Posterior vena cava (tissue), 2 donors: ENCODE measurements around the gene GPR179. TPM values are rescaled to one million over a fixed set of nuclear protein-coding genes. Genes with fewer than 3 reads are reported as not detected.

Source experiments
- DNase-seq: peaks from one replicate; pipeline ENCODE4 v3.0.0-alpha.2; 2020; ENCODE audit warnings: low spot score
- intact Hi-C, 2 donors: fragments of 100-400 bp; cut with DNase I; formaldehyde crosslinking; loops; one replicate each; pipeline versions ENCODE4 v1.14.1 to v1.14.2; 2022 to 2023
- total RNA-seq, 2 donors: library from RNA; stranded (reverse); fragmentation: NEBNext Ultra II Directional; extraction: Animal tissue kit (Norgen Biotek cat#: 25700); gene quantifications; one replicate each; pipeline ENCODE4 v1.2.1, GENCODE V29; 2021
- donor health status: DM: yes; HTN: yes; CAD: no.
- donor health status: DM: yes; HTN: yes; CAD: no.

The GPR179 gene
- total RNA-seq, 2 donors from 2014 or later: 0.05 TPM; not detected in 1

DNA sequence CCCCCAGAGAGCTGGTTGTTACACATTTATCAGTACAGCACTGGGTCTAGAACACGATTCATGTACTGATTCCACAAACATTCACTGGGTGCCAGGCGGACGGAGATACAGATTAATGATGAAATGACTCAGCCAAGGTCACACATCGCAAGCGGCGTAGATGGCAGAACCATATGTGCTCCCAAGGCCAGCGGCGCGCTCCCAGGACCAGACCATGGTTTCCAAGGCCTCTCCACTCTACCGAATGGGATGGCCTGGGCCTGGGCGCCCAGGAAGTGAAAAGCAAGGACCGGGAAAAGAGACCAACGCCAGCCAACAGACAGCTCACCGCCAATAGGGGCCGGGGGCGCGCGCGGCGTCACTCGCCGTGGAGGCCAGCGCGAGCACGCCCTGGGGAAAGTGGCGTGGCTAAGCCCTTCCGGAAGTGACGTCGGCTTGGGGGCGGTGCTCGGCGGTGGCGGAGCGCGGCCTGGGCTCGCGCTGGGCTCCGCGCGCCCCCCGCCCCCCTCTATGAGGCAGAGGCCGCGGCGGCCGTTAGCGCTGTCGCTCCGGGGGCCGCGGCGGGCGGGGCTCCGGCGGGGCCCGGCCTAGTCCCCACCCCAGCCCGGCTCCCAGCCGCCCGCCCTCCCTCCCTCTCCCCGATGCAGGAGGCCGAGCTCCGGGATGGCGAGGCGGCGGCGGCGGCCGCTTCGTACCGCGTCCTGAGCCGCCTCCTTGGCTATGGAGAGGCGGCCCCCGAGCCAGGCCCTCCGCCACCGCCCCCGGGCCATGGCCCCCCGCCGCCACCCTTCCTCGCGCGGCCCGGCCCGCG, 7.9 kb upstream of the GPR179 start, which contains the start of gene SOCS7:
Gene SOCS7 (plus strand): TSS at position 433 of the 811 bp plus-strand sequence. CDS start 209 bp downstream, at position 642.
- intact Hi-C loops: loop anchor here (2.0 to 5.0 kb wide), 2 partner anchors 61 to 66 kb away; no protein-coding TSS in a partner anchor
- DNase-seq: peak; percentile 98

DNA sequence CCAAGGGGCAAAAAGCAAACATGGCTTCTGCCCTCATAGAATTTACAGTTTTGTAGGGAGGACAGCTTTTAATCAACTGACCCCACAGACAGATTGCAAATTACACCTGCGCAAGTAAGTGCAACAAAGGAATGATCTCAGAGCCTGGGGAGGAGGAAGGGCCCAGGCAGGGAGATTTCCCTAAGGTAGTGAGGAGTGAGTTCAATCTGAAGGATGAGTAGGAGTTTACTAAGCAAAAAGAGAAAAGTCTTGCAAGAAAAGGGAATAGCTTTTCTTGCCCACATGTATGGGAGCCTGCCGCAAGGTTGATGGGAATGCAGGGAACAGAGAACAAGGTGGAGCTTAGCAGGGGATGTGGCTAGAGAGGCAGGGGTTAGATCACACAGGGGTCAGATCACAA, 6.3 kb upstream of the GPR179 start:
- DNase-seq: no peak
- intact Hi-C loops: loop anchor here in 1 of 2 donors (5.0 kb wide), 1 partner anchor 67 kb away; no protein-coding TSS in a partner anchor

DNA sequence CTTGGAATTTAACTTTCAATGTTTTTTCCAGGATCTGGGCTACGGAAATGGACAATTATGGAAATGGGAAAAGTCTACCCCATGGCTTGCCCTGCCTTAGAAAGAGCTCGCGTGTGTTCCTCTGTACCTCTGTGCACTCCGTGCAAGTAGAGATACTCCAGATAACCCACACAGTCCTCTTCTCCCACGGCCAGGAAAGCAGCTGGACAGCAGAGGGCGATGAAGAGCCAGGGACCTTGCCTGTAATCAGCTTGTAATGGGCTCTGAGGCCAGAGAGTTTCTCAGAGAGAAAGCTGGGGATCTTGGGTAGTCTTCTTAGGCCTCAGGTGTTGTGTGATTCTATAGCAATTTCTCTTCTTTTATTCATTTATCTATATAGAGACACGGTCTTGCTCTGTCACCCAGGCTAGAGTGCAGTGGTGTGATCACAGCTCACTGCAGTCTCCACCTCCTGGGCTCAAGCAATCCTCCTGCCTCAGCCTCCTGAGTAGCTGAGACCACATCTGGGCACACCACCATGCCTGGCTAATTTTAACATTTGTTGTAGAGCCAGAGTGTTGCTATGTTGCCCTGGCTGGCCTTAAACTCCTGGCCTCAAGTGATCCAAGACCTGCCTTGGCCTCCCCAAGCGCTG, 5.5 kb upstream of the GPR179 start:
- intact Hi-C loops: no loop called here
- peak; percentile 94 for DNase-seq

- intact Hi-C loops: no loop called here
- no peak for DNase-seq
These were observed 2.0 kb upstream of the GPR179 start for GRCh38 chr17:38345743-38346142.

GRCh38 chr17:38344420-38344745, 627 bp upstream of the GPR179 start:
- intact Hi-C loops: no loop called here

DNA sequence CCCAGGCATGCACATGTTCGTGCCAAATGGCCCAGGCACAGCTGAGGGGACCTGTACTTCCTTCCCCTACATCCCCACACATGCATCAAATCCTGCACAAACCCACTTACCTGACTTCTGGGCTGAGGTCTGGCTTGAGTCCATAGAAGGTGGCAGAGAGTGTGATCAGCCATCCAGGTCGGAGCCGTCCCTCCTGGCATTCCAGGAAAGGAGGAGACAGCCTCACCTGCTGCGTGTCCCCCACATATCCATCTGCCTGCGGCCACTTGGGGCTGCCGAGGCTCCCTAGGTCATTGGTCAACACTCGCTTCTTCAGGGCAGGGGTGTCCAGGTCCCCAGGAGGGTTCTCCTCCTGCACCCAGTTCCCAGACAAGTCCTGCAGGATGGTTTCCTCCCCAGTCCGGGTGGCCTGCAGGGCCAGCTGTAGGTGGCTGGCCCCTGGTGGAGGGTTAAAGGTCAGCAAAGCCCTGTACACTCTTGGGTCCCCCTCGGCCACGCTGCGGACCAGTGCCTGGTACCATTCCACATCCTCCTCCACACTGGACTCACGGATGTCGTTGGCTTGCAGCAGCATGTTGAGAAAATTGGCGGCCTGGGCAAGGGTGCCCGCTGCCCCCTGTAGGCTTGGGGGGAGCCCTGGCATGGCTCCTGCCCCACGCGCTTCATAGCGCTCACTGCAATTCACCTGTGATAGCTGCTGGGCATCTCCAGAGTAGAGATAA, 709 bp downstream of the GPR179 start:
- DNase-seq: no peak
- intact Hi-C loops: no loop called here

More at GRCh38 chr17:38344420-38344745, 627 bp upstream of the GPR179 start:
- no peak for DNase-seq

DNA sequence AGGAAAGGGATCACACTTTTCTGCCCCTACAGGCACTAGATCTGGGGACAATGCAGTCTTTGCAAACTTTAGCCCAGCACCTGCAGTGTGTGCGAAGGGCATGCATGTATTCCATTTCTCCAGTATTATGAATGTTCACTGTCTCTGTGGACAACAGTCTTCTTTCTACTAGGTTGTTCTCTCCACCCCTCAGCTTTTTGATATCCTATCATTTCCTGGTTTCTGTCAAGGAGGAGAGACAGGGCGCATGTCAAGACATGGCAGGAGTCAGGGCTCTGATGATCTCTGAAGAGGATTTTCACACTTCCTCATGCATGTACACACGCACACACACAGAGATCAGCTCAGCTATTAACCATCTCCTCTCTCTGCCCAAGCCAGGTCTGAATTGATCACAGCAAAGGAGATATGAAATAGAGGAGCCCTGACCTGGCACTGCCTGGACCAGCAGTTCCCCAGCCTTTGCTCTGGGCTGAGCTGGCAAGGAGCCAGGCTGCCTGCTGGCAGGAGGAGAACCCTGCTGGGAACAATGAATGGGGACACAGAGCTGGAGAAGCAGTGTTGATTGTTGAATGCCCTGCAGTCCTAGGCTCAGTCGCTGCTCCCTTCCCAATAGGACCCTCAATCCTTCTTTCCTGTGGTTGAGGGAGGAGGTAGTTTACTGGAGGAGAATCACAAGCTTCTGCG, 2.6 kb downstream of the GPR179 start:
- no peak for DNase-seq
- intact Hi-C loops: no loop called here

DNA sequence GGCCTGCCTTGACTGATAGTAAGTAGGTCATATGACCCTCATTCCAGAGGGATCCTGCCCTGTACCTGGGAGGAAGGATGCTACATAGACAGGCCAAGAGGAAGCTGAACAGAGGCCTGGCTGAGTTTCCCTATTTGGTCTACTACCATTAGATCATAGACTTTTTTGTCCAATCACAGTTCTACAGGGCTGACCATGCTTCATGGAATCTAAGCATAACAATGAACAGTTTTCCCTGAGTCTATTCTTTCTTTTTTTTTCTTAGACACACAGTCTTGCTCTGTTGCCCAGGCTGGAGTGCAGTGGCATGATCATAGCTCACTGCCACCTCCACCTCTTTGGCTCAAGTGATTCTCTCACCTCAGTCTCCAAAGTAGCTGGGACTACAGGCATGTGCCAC, 3.9 kb downstream of the GPR179 start:
- DNase-seq: no peak
- intact Hi-C loops: no loop called here

GRCh38 chr17:38338535-38338934, 5.2 kb downstream of the GPR179 start:
- intact Hi-C loops: no loop called here
- DNase-seq: peak; percentile 30

DNA sequence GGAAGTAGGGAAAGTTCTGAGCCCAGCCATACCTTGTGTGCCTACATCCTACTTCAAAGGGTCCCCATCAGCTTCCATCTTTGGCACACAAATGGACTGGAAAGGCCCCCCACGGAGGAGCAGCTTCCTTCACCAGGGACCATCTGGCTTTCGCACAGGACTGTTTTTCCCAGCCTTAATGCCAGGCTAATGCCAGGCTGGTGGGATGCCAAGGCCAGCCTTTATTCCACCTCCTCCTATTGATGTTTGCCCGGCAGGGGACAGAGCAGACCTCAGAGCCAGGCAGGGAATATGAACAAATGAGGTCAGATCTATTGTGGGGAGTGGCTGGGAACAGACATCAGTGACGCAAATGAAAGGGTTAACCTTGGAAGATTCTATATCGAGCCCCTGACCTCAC, 5.7 kb downstream of the GPR179 start:
- intact Hi-C loops: no loop called here
- DNase-seq: peak; percentile 46

GRCh38 chr17:38336838-38337237, 6.9 kb downstream of the GPR179 start:
- DNase-seq: peak; percentile 49
- intact Hi-C loops: no loop called here

GRCh38 chr17:38334480-38335364, 9.0 kb downstream of the GPR179 start:
- DNase-seq: no peak

GRCh38 chr17:38333635-38334295, 10.0 kb downstream of the GPR179 start:
- no peak for DNase-seq

More at GRCh38 chr17:38334480-38335364, 9.0 kb downstream of the GPR179 start:
- intact Hi-C loops: no loop called here

DNA sequence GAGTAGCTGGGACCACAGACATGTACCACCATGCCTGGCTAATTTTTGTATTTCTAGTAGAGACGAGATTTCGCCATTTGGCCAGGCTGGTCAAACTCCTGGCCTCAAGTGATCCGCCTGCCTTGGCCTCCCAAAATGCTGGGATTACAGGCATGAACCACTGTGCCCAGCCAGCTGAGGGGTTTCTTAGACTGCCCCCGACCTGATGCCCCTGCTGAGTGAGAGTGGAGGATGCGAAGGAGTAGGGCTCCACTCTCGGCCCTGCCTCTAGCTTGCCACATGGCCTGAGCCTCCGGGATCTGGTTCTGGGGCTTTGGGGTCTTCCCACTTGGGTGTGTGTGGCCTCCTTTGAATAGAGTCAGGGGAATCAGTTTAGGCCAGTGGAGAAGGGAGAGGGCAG, 11.0 kb downstream of the GPR179 start:
- peak; percentile 50 for DNase-seq
- intact Hi-C loops: no loop called here

More at GRCh38 chr17:38333635-38334295, 10.0 kb downstream of the GPR179 start:
- intact Hi-C loops: no loop called here

DNA sequence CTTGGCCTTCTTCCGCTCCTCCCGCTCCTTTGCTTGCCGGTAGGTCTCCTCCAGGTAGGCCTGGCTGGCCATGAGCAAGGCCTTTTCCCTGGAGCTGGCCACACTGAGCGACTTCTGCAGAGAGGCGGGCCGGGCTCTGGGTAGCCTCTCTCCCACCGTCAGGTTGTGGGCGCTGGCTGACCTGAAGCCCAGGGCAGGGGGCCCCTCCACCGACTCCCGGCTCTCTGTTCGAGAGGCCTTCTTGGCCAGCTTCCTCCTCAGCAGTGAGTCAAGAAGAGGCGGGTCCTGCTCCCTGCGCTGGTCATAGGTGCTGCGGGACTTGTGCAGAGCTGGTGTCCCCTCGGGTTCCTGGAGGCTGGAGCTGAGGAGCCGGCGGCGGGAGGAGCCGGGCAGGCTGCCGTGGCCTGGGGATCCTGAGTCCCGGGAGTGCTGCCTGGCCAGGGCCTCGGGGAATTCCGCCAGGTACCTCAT, 12.8 kb downstream of the GPR179 start:
- intact Hi-C loops: no loop called here
- DNase-seq: peak; percentile 81

DNA sequence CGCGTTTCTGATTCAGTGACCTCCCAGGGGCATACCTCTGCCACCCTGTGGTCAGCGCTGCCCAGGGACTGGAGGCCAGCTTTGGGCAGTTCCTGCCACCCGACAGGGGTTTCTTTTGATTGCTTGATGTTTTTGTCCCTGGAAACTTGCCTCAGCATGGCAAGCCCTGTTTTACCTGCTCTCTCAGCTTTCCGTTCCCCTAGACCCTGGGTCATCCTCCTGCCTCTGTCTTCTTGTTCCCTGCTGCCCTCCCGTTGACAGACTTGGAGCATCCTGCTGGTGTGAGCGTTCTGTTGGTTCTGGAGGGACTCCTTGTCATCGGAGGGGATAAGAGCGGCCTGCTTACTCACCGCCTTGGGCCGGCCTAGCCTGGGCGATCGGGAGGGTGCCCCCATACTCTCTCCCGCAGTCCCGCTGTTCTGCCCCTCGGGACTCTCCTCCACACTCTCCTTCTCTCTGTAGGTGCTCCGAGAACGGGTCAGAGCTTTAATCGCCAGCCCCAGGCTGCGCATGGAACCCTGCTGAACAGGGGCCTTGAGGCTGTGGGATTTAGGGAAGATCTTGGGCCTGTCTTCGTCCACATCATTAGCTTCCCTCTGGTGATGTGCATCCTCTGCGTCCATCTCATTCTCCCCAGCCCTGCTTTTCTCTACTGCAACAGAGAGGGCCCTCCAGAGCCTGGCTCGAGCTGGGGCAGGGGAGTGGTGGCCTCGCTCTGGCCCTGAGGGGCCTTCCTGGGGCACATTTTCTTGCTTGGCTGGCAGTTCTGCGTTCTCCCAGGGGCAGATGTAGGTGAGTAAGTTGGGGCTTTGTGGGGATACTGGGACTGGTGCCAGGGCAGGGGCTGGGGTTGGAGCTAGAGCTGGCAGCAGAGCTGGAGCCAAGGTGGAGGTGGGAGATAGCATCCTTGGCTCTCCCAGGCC, 13.7 kb downstream of the GPR179 start:
- intact Hi-C loops: no loop called here
- peak; percentile 74 for DNase-seq

GRCh38 chr17:38329284-38329683, 14.5 kb downstream of the GPR179 start:
- peak; percentile 54 for DNase-seq
- intact Hi-C loops: no loop called here
